Measurements from ENCODE around the gene NTN1.

DNA sequence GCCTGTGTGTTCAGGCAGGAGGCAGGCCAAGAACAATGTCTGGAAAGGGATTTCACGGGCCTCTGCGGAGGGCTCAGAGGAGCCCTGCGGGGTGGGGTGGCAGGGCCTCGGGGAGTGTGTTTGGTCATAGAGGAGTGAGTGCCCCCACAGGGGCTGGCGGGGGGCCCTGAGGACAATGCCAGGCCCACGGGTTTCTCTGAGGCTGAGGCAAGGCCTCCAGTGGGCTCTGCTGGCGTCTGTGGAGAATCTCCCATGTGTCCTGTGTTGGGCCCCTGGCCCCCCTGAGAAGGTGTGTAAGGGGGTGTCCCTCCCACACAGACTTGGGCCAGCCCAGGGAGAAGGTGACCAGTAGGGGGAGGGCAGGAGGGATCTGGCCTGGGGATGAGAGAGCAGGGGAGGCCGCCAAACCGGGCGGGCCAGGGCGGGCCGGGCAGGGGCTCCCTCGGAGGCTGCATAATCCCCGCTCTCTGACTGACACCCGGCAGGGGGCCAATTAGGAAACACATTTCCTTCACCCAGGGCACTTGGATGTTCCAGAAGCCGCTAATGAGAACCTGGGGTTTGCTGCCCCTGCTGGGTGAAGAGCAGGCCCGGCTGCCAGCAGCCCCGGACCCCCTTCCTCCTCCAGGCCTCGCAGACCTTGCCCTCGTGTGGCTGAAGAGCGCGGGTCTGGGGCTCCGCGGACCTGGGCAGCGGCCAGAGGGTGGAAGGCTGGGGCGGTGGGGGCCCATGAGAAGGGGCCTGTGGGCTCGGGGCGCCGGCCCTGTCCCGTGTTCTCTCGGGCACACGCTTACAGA lies 204.2 kb downstream of the NTN1 start:
- TF ChIP-seq, protein P1, sequence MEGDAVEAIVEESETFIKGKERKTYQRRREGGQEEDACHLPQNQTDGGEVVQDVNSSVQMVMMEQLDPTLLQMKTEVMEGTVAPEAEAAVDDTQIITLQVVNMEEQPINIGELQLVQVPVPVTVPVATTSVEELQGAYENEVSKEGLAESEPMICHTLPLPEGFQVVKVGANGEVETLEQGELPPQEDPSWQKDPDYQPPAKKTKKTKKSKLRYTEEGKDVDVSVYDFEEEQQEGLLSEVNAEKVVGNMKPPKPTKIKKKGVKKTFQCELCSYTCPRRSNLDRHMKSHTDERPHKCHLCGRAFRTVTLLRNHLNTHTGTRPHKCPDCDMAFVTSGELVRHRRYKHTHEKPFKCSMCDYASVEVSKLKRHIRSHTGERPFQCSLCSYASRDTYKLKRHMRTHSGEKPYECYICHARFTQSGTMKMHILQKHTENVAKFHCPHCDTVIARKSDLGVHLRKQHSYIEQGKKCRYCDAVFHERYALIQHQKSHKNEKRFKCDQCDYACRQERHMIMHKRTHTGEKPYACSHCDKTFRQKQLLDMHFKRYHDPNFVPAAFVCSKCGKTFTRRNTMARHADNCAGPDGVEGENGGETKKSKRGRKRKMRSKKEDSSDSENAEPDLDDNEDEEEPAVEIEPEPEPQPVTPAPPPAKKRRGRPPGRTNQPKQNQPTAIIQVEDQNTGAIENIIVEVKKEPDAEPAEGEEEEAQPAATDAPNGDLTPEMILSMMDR (IDR thresholded peaks at IDR 0.05): no peak
- no peak for TF ChIP-seq POLR2A (IDR thresholded peaks at IDR 0.05)

All from uterus (tissue), 2 donors.